NCI-H524 (cell line): Measurements from ENCODE around the gene ZNF76.

ENCODE experiments used
- DNase-seq, 2 experiments: peaks; one replicate each; lab custom pipeline; 2025; lab: John Stamatoyannopoulos, UW

ZNF76 gene

GRCh38 chr6:35267897-35268296 lies 8.4 kb downstream of the ZNF76 start:
- no peak for DNase-seq

GRCh38 chr6:35272005-35272404 lies 12.5 kb downstream of the ZNF76 start:
- DNase-seq = no peak

- no peak for DNase-seq
Observed at GRCh38 chr6:35273822-35274559, 14.5 kb downstream of the ZNF76 start.

GRCh38 chr6:35275744-35276260 lies 16.3 kb downstream of the ZNF76 start:
- DNase-seq = no peak

- no peak for DNase-seq
Observed at GRCh38 chr6:35278708-35279107, 19.2 kb downstream of the ZNF76 start.

- DNase-seq = no peak
Observed at GRCh38 chr6:35280903-35281302, 21.4 kb downstream of the ZNF76 start.

GRCh38 chr6:35282472-35282871 lies 22.9 kb downstream of the ZNF76 start:
- DNase-seq = no peak

GRCh38 chr6:35283361-35283760 lies 23.8 kb downstream of the ZNF76 start:
- no peak for DNase-seq

- DNase-seq = no peak
Observed at GRCh38 chr6:35287671-35288396, 28.3 kb downstream of the ZNF76 start.

- DNase-seq = no peak
Observed at GRCh38 chr6:35288834-35289233, 29.3 kb downstream of the ZNF76 start.

- no peak for DNase-seq
Observed at GRCh38 chr6:35291491-35291890, 32.0 kb downstream of the ZNF76 start.

GRCh38 chr6:35292494-35292893 lies 33.0 kb downstream of the ZNF76 start:
- DNase-seq = no peak

- DNase-seq = no peak
Observed at GRCh38 chr6:35293681-35294080, 34.1 kb downstream of the ZNF76 start.

GRCh38 chr6:35294308-35294945 lies 34.9 kb downstream of the ZNF76 start:
- DNase-seq = peak in 1 of 2 experiments; percentile 44

- no peak for DNase-seq
Observed at GRCh38 chr6:35295036-35295435, 35.5 kb downstream of the ZNF76 start.

- no peak for DNase-seq
Observed at GRCh38 chr6:35295521-35296315, 36.2 kb downstream of the ZNF76 start.

GRCh38 chr6:35296931-35297600 lies 37.5 kb downstream of the ZNF76 start:
- DNase-seq = peak in 1 of 2 experiments; percentile 13

- DNase-seq = peak; percentile 71 to 92
Observed at GRCh38 chr6:35297601-35298481, 38.3 kb downstream of the ZNF76 start, which contains the start of gene DEF6. DEF6 (plus strand) TSS chr6:35297818; CDS start chr6:35297857, 39 bp downstream.

GRCh38 chr6:35298625-35299140 lies 39.1 kb downstream of the ZNF76 start:
- DNase-seq = no peak

- no peak for DNase-seq
Observed at GRCh38 chr6:35299674-35300073, 40.1 kb downstream of the ZNF76 start.
